SU-DHL-6 (cell line): ENCODE results near the gene COG4.

ENCODE experiments used
- H2AFZ ChIP-seq: fragments of 200-600 bp; sonication (generic); 2 replicates; pipeline ENCODE4 v1.6.1; 2014; ENCODE audit warnings: low read depth, mild to moderate bottlenecking, moderate library complexity, mixed read lengths, antibody characterized with exemption, low read length; ENCODE audit not compliant: severe bottlenecking
- H3F3A ChIP-seq: fragments of 200-600 bp; shearing (Covaris generic); 2 replicates; pipeline ENCODE4 v1.6.0; 2016; ENCODE audit warnings: antibody characterized with exemption, mild to moderate bottlenecking; ENCODE audit not compliant: insufficient read depth
- H3K27ac ChIP-seq: fragments of 200-600 bp; sonication (generic); 2 replicates; pipeline ENCODE4 v1.5.1; 2016; ENCODE audit warnings: low read depth, mild to moderate bottlenecking, low read length, moderate library complexity, mixed read lengths
- H3K27me3 ChIP-seq: fragments of 200-600 bp; sonication (generic), shearing (Covaris generic); 2 replicates; pipeline ENCODE4 v1.6.0; 2014; ENCODE audit warnings: mild to moderate bottlenecking, low read length
- H3K36me3 ChIP-seq: fragments of 200-600 bp; sonication (generic); 2 replicates; pipeline ENCODE4 v1.6.1; 2014; ENCODE audit warnings: mild to moderate bottlenecking, low read length, mixed read lengths
- H3K4me2 ChIP-seq: fragments of 300-600, 200-600 bp; shearing (Covaris generic), sonication (generic); 2 replicates; pipeline ENCODE4 v1.6.0; 2014; ENCODE audit warnings: low read length, low read depth, mild to moderate bottlenecking; ENCODE audit not compliant: poor library complexity, severe bottlenecking
- H3K4me3 ChIP-seq: fragments of 200-600 bp; sonication (generic); 2 replicates; pipeline ENCODE4 v1.5.1; 2014; ENCODE audit warnings: antibody characterized with exemption, low read length, mild to moderate bottlenecking, mixed read lengths; ENCODE audit not compliant: insufficient read depth, poor library complexity, severe bottlenecking
- H3K79me2 ChIP-seq: fragments of 200-600 bp; sonication (generic); 2 replicates; pipeline ENCODE4 v1.6.1; 2014; ENCODE audit warnings: mild to moderate bottlenecking, low read length, moderate library complexity; ENCODE audit not compliant: insufficient read depth
- H3K9ac ChIP-seq: fragments of 200-600 bp; sonication (generic); 2 replicates; pipeline ENCODE4 v1.7.0; 2014; ENCODE audit warnings: mild to moderate bottlenecking, low read length
- H3K9me2 ChIP-seq: fragments of 200-600 bp; sonication (generic); replicated peaks from 2 replicates; pipeline ENCODE4 v1.6.1; 2014; ENCODE audit warnings: low read length; ENCODE audit not compliant: insufficient read depth
- H3K9me3 ChIP-seq: fragments of 200-600 bp; sonication (generic); 2 replicates; pipeline ENCODE4 v1.6.1; 2014; ENCODE audit warnings: low read length, mixed read lengths; ENCODE audit not compliant: insufficient read depth
- H4K20me1 ChIP-seq: fragments of 200-600 bp; sonication (generic); 2 replicates; pipeline ENCODE4 v1.6.1; 2014; ENCODE audit warnings: low read depth, mild to moderate bottlenecking, antibody characterized with exemption, low read length, moderate library complexity, mixed read lengths
- CTCF ChIP-seq: fragments of 200-600 bp; sonication (generic); IDR thresholded peaks from one replicate; pipeline ENCODE4 v1.5.1; 2017; ENCODE audit warnings: antibody characterized with exemption, mild to moderate bottlenecking, low read length, moderate library complexity; ENCODE audit not compliant: insufficient read depth, poor library complexity, severe bottlenecking
- EZH2phosphoT487 ChIP-seq: fragments of 200-600 bp; sonication (generic), shearing (Covaris generic); conservative IDR thresholded peaks from 2 replicates; pipeline ENCODE4 v1.6.1; 2018; ENCODE audit warnings: mild to moderate bottlenecking, antibody characterized with exemption, low read length, moderate library complexity, mixed read lengths

The COG4 gene

GRCh38 chr16:70441406-70441990, 81.9 kb downstream of the COG4 start:
- TF ChIP-seq CTCF = no peak
- no peak for TF ChIP-seq EZH2phosphoT487
- Histone ChIP-seq H3K27me3 (no peaks in the 10 kb centered on the region), H3K79me2 (peaks cover 19% of the 10 kb centered on the region), H3K36me3 (no peaks in the 10 kb centered on the region), H3K9ac (no peak overlapping the region), H4K20me1 (no peaks in the 10 kb centered on the region), H3F3A (peaks cover 8% of the 10 kb centered on the region), H3K4me3 (no peak overlapping the region), H3K27ac (no peak overlapping the region), H3K9me2 (no peaks in the 10 kb centered on the region), H3K9me3 (no peaks in the 10 kb centered on the region), H2AFZ (no peak overlapping the region), H3K4me2 (no peak overlapping the region)

- H3K9me2 ChIP-seq = no peaks in the 10 kb centered on the region
- peak overlapping the region; percentile 69 for H2AFZ ChIP-seq
- H3K9ac ChIP-seq = peak overlapping the region; percentile 65
- no peak overlapping the region for H3K27ac ChIP-seq
- peaks cover 10% of the 10 kb centered on the region for H3F3A ChIP-seq
- TF ChIP-seq CTCF (no peak), EZH2phosphoT487 (no peak)
- H3K4me3 ChIP-seq = peak overlapping the region; percentile 94
- H3K27me3 ChIP-seq = no peaks in the 10 kb centered on the region
- no peaks in the 10 kb centered on the region for H3K36me3 ChIP-seq
- H3K79me2 ChIP-seq = peaks cover 25% of the 10 kb centered on the region
- H4K20me1 ChIP-seq = no peaks in the 10 kb centered on the region
- H3K9me3 ChIP-seq = no peaks in the 10 kb centered on the region
- peak overlapping the region; percentile 67 for H3K4me2 ChIP-seq
These were observed 83.2 kb downstream of the COG4 start for GRCh38 chr16:70440009-70440692.

GRCh38 chr16:70438969-70439862, 84.1 kb downstream of the COG4 start, which contains the start of gene ST3GAL2:
TSS of gene ST3GAL2 (minus strand) at chr16:70439100. CDS start at chr16:70398530, 40,570 bp downstream.
- no peak for TF ChIP-seq EZH2phosphoT487
- TF ChIP-seq CTCF = no peak
- peaks cover 25% of the 10 kb centered on the region for H3K79me2 ChIP-seq
- peaks cover 15% of the 10 kb centered on the region for H3F3A ChIP-seq
- H2AFZ ChIP-seq = peak within 1 kb of the TSS; percentile 69
- H4K20me1 ChIP-seq = no peaks in the 10 kb centered on the region
- peak within 1 kb of the TSS; percentile 94 for H3K4me3 ChIP-seq
- no peaks in the 10 kb centered on the region for H3K36me3 ChIP-seq
- peak within 1 kb of the TSS; percentile 93 for H3K4me2 ChIP-seq
- no peaks in the 10 kb centered on the region for H3K27me3 ChIP-seq
- no peaks in the 10 kb centered on the region for H3K9me2 ChIP-seq
- H3K27ac ChIP-seq = peak within 1 kb of the TSS; percentile 58
- H3K9ac ChIP-seq = peak within 1 kb of the TSS; percentile 65
- H3K9me3 ChIP-seq = no peaks in the 10 kb centered on the region
